ENCODE measurements around the gene BCL2L2. TPM values are rescaled to one million over a fixed set of nuclear protein-coding genes. Genes with fewer than 3 reads are reported as not detected.

BCL2L2 gene
- total and polyA plus RNA-seq, 9 of the 15 experiments (the other 6 are each of a cell fraction or from before 2014, with no cell fraction given): 2.6 to 32.5 (median 14.7) TPM

GRCh38 chr14:23301288-23301968 is 5.2 kb upstream of the BCL2L2 start (continued):
- TF ChIP-seq ZBTB2 (IDR thresholded peaks at IDR 0.05) (peak; percentile 87), MEF2D (tag; conservative IDR thresholded peaks at IDR 0.05; ENCODE audit: low read depth) (no peak), POLR2AphosphoS5 (IDR thresholded peaks at IDR 0.05; ENCODE audit: control insufficient read depth, insufficient read depth, low read depth, low read length) (peak; percentile 54; the same call in 1 of the 2 replicates), FOXK1 (CRISPR knock-in tag; IDR thresholded peaks at IDR 0.05; ENCODE audit: borderline replicate concordance) (no peak), CHD1 (IDR thresholded peaks at IDR 0.05; ENCODE audit: low read length) (no peak), ZNF583 (CRISPR knock-in tag; IDR thresholded peaks at IDR 0.05) (peak; percentile 50; the same call in 1 of the 2 replicates), ZNF253 (CRISPR knock-in tag; conservative IDR thresholded peaks at IDR 0.05) (no peak), CTCFL (IDR thresholded peaks at IDR 0.05; ENCODE audit: borderline replicate concordance, insufficient read depth, low read depth, low read length, poor library complexity, severe bottlenecking) (peak; percentile 100), NCOA6 (IDR thresholded peaks at IDR 0.05) (no peak), FOXA3 (CRISPR knock-in tag; conservative IDR thresholded peaks at IDR 0.05 in 1 of 2, IDR thresholded peaks at IDR 0.05 in 1 of 2) (peak in 1 of 2 experiments; percentile 78; a peak in 2 of 4 replicates), ZFPM2 (CRISPR knock-in tag; IDR thresholded peaks at IDR 0.05) (no peak), BRCA1 (IDR thresholded peaks at IDR 0.05) (no peak), BRCA1 (CRISPR knock-in tag; IDR thresholded peaks at IDR 0.05) (no peak), EWSR1 (IDR thresholded peaks at IDR 0.05; ENCODE audit: borderline replicate concordance, low read depth, partially characterized antibody) (no peak)
- TF ChIP-seq, protein P1, sequence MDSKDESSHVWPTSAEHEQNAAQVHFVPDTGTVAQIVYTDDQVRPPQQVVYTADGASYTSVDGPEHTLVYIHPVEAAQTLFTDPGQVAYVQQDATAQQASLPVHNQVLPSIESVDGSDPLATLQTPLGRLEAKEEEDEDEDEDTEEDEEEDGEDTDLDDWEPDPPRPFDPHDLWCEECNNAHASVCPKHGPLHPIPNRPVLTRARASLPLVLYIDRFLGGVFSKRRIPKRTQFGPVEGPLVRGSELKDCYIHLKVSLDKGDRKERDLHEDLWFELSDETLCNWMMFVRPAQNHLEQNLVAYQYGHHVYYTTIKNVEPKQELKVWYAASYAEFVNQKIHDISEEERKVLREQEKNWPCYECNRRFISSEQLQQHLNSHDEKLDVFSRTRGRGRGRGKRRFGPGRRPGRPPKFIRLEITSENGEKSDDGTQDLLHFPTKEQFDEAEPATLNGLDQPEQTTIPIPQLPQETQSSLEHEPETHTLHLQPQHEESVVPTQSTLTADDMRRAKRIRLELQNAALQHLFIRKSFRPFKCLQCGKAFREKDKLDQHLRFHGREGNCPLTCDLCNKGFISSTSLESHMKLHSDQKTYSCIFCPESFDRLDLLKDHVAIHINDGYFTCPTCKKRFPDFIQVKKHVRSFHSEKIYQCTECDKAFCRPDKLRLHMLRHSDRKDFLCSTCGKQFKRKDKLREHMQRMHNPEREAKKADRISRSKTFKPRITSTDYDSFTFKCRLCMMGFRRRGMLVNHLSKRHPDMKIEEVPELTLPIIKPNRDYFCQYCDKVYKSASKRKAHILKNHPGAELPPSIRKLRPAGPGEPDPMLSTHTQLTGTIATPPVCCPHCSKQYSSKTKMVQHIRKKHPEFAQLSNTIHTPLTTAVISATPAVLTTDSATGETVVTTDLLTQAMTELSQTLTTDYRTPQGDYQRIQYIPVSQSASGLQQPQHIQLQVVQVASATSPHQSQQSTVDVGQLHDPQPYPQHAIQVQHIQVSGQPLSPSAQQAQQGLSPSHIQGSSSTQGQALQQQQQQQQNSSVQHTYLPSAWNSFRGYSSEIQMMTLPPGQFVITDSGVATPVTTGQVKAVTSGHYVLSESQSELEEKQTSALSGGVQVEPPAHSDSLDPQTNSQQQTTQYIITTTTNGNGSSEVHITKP (IDR thresholded peaks at IDR 0.05; ENCODE audit: partially characterized antibody): peak; percentile 51
- TF ChIP-seq, protein P2, sequence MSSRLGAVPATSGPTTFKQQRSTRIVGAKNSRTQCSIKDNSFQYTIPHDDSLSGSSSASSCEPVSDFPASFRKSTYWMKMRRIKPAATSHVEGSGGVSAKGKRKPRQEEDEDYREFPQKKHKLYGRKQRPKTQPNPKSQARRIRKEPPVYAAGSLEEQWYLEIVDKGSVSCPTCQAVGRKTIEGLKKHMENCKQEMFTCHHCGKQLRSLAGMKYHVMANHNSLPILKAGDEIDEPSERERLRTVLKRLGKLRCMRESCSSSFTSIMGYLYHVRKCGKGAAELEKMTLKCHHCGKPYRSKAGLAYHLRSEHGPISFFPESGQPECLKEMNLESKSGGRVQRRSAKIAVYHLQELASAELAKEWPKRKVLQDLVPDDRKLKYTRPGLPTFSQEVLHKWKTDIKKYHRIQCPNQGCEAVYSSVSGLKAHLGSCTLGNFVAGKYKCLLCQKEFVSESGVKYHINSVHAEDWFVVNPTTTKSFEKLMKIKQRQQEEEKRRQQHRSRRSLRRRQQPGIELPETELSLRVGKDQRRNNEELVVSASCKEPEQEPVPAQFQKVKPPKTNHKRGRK (tag; IDR thresholded peaks at IDR 0.05): no peak

Measured in K562 (cell line).